GM21717 (cell line): ENCODE results near the gene ZPLD1.

Experiments used
- ATAC-seq: cut with Tn5 transposase; IDR thresholded peaks from one replicate; pipeline ENCODE4 v1.9.1; 2021; ENCODE audit warnings: mild to moderate bottlenecking, moderate library complexity; ENCODE audit not compliant: unreplicated experiment

Gene ZPLD1

GRCh38 chr3:102466001-102466400 is 31.2 kb downstream of the ZPLD1 start:
- ATAC-seq, result no peak

- ATAC-seq, result no peak
Observed at GRCh38 chr3:102470066-102470465, 35.3 kb downstream of the ZPLD1 start.

- no peak for ATAC-seq
Observed at GRCh38 chr3:102471001-102471400, 36.2 kb downstream of the ZPLD1 start.

GRCh38 chr3:102471491-102471890 is 36.7 kb downstream of the ZPLD1 start:
- ATAC-seq, result no peak

GRCh38 chr3:102473648-102474047 is 38.8 kb downstream of the ZPLD1 start:
- ATAC-seq, result no peak

- no peak for ATAC-seq
Observed at GRCh38 chr3:102474207-102474606, 39.4 kb downstream of the ZPLD1 start.

GRCh38 chr3:102476198-102476597 is 41.4 kb downstream of the ZPLD1 start:
- ATAC-seq, result no peak

- no peak for ATAC-seq
Observed at GRCh38 chr3:102478160-102478559, 43.3 kb downstream of the ZPLD1 start.

- no peak for ATAC-seq
Observed at GRCh38 chr3:102480139-102480538, 45.3 kb downstream of the ZPLD1 start.

- ATAC-seq, result no peak
Observed at GRCh38 chr3:102481050-102481449, 46.2 kb downstream of the ZPLD1 start.

- ATAC-seq, result no peak
Observed at GRCh38 chr3:102483556-102483955, 48.7 kb downstream of the ZPLD1 start.

- ATAC-seq, result no peak
Observed at GRCh38 chr3:102484363-102484762, 49.5 kb downstream of the ZPLD1 start.

GRCh38 chr3:102485701-102486100 is 50.9 kb downstream of the ZPLD1 start:
- ATAC-seq, result no peak

GRCh38 chr3:102488331-102488730 is 53.5 kb downstream of the ZPLD1 start:
- ATAC-seq, result no peak

- no peak for ATAC-seq
Observed at GRCh38 chr3:102492300-102492699, 57.5 kb downstream of the ZPLD1 start.

- no peak for ATAC-seq
Observed at GRCh38 chr3:102497571-102497970, 62.8 kb downstream of the ZPLD1 start.

GRCh38 chr3:102505542-102505941 is 70.7 kb downstream of the ZPLD1 start:
- ATAC-seq, result no peak

GRCh38 chr3:102510663-102511062 is 75.8 kb downstream of the ZPLD1 start:
- no peak for ATAC-seq

- no peak for ATAC-seq
Observed at GRCh38 chr3:102511168-102511567, 76.4 kb downstream of the ZPLD1 start.

GRCh38 chr3:102511639-102512038 is 76.8 kb downstream of the ZPLD1 start:
- no peak for ATAC-seq

- no peak for ATAC-seq
Observed at GRCh38 chr3:102512734-102513504, 78.1 kb downstream of the ZPLD1 start.

- no peak for ATAC-seq
Observed at GRCh38 chr3:102514241-102514640, 79.4 kb downstream of the ZPLD1 start.

GRCh38 chr3:102521246-102521645 is 86.4 kb downstream of the ZPLD1 start:
- ATAC-seq, result no peak
